Measurements from ENCODE around the gene LSM14B. TPM values are rescaled to one million over a fixed set of nuclear protein-coding genes. Genes with fewer than 3 reads are reported as not detected.

LSM14B gene
- total RNA-seq, 1 donor from 2014 or later = 31.4 TPM

DNA sequence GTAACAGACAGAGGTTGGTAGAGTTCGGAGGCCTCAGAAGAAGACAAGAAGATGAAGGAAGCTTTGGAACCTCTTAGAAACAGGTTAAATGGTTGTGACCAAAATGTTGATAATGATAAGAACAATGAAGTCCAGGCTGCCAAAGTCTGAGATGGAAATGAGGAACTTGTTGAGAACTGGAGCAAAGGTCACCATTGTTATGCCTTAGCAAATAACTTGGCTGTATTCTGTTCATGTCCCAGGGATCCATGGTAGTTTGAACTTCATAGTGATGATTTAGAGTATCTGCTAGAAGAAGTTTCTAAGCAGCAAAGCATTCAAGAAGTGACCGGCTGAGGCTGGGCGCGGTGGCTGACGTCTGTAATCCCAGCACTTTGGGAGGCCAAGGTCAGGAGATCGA is 11.1 kb upstream of the LSM14B start:
- intact Hi-C loops (cut with micrococcal nuclease) = no loop called here

GRCh38 chr20:62112368-62112767 is 9.9 kb upstream of the LSM14B start:
- intact Hi-C loops (cut with micrococcal nuclease) = no loop called here

DNA sequence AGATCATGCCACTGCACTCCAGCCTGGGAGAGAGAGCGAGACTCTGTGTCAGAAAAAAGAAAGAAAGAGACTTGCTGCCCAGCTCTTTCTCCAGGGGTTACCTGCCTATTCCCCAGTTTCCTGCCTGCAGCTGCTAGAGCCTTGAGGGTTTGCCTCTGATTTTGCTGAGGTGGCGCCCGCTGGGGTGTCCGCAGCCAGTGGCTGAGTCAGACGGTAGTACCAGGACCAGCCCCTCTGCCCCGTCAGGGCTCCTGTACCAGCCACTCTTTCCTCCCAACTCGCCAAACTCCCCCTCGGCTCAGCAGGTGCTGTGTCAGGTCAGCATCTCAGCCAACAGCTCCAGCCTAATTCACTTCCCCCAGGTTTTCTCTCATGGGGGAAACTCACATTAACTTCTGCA is 7.4 kb upstream of the LSM14B start:
- intact Hi-C loops (cut with micrococcal nuclease) = no loop called here

- intact Hi-C loops (cut with micrococcal nuclease) = loop anchor here (2.0 kb wide), 1 partner anchor 27 kb away; no protein-coding TSS in a partner anchor
These were observed 6.4 kb upstream of the LSM14B start for GRCh38 chr20:62115800-62116407.

DNA sequence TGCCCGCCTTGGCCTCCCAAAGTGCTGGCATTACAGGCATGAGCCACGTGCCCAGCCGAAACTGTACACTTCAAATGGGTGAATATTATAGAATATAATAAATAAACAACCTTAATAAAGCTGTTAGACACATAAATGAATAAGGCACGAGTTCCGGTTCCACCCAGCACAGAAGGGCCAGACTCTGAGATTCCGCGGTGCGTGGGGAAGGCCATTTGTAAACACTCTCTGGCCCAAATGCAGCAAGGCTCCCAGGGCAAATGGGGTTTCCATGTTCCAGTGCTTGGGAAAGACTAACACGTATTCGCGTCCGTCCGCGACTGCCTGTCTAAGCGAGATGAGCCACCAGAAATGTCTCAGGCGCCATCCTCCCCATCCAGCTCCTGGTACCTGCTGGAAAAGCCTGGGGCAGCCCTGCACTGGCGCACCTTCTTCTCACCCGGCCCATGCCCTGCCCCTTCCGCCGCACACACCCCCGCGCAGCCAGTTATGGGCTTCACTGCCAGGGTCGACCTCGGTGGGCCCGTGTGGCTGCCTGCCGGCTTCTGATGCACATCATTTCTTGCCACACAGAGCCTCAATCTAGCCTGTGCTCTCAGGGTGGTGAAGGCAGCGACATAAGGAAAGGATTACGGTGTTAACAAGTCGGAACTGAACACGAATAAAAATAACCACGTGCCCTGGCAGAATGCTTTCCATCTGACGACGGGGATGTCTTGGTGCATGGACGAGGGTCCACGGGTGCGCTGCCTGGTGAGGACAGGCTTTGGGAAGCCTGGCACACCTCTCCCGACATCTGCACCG is 5.5 kb upstream of the LSM14B start:
- intact Hi-C loops (cut with micrococcal nuclease) = loop anchor here (2.0 kb wide), 1 partner anchor 28 kb away; no protein-coding TSS in a partner anchor

DNA sequence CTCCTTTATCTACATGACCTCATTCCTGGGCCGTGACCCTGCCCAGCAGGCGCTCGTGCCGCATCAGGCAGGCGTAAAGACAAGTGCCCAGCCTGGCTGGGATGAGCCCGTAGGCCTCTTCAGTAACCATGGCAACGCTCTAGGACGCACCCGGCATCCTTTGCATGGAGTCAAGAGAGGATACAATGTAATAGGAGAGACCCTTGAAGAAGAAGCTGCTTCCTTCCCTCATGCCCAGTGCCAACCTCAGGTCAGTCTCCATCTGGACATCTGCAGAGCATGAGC is 5.0 kb upstream of the LSM14B start:
- intact Hi-C loops (cut with micrococcal nuclease) = loop anchor here (2.0 kb wide), 1 partner anchor 29 kb away; no protein-coding TSS in a partner anchor

GRCh38 chr20:62117658-62118057 is 4.6 kb upstream of the LSM14B start:
- intact Hi-C loops (cut with micrococcal nuclease) = loop anchor here (2.0 kb wide), 1 partner anchor 29 kb away; no protein-coding TSS in a partner anchor

- intact Hi-C loops (cut with micrococcal nuclease) = no loop called here
These were observed 3.9 kb upstream of the LSM14B start for GRCh38 chr20:62118113-62119043.

DNA sequence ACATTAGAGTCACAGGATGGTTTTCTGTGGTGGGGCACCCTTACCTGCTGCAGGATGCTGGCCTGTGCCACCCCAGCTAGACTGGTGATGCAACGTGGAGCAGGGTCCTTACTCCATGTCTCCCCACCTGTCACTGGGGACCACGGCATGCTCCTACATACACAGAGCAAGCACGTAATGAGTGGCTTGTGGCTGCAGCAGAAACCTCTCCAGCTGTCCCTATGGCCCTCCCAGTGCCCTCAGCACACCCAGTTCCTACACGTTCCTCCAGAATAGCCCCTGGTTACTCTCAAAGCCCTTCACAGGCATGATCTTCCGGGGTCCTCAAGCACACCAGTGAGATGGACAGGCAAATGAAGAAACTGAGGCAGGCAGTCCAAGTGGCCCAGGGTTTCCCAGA is 3.2 kb upstream of the LSM14B start:
- intact Hi-C loops (cut with micrococcal nuclease) = no loop called here

GRCh38 chr20:62119591-62120364 is 2.5 kb upstream of the LSM14B start:
- intact Hi-C loops (cut with micrococcal nuclease) = loop anchor here (5.0 to 10.0 kb wide), 4 partner anchors 107 to 815 kb away; partner anchors contain the start of genes GID8, MRGBP and TCFL5

GRCh38 chr20:62120365-62120762 is 1.9 kb upstream of the LSM14B start:
- intact Hi-C loops (cut with micrococcal nuclease) = loop anchor here (5.0 to 10.0 kb wide), 4 partner anchors 108 to 814 kb away; partner anchors contain the start of genes GID8, MRGBP and TCFL5

GRCh38 chr20:62120990-62121775 is 1.1 kb upstream of the LSM14B start:
- intact Hi-C loops (cut with micrococcal nuclease) = loop anchor here (1.0 to 10.0 kb wide), 8 partner anchors 55 to 814 kb away; partner anchors contain the start of genes ADRM1, GID8, MRGBP and TCFL5

- intact Hi-C loops (cut with micrococcal nuclease) = loop anchor here (1.0 to 10.0 kb wide), 8 partner anchors 14 to 812 kb away; partner anchors contain the start of genes GID8, MRGBP, OSBPL2 and PSMA7
These were observed 577 bp downstream of the LSM14B start for GRCh38 chr20:62122654-62123449.

- intact Hi-C loops (cut with micrococcal nuclease) = loop anchor here (5.0 to 10.0 kb wide), 4 partner anchors 111 to 811 kb away; partner anchors contain the start of genes GID8, MRGBP and TCFL5
These were observed 1.3 kb downstream of the LSM14B start for GRCh38 chr20:62123450-62124118.

- intact Hi-C loops (cut with micrococcal nuclease) = loop anchor here (10.0 kb wide), 1 partner anchor 809 kb away; the partner anchor contains the start of gene GID8
These were observed 3.9 kb downstream of the LSM14B start for GRCh38 chr20:62126141-62126540.

DNA sequence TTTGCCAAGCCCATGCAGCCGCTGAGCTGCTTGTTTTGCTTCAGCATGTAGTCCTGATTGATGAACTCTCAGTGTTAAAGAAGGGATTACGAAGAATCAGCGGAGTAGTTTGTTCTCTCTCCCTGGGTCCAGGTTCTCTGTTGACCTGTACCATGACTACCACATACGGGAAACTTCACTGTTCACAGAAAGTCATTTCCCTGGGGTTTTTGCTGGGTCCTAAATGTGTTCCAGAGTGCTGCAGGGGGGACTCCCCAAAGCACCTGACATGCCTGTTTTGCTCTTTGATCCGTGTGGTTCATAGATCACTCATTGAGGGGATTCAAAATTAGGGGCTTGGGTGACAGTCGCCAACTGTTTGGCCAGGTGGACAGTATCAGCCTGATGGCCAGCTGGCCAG is 5.5 kb downstream of the LSM14B start:
- intact Hi-C loops (cut with micrococcal nuclease) = loop anchor here (10.0 kb wide), 1 partner anchor 807 kb away; the partner anchor contains the start of gene GID8

- intact Hi-C loops (cut with micrococcal nuclease) = loop anchor here (10.0 kb wide), 1 partner anchor 806 kb away; the partner anchor contains the start of gene GID8
These were observed 6.2 kb downstream of the LSM14B start for GRCh38 chr20:62128502-62128901.
